Liver (tissue), 3 donors: ENCODE data around the gene IDH3B.

ENCODE experiments used
- SP1 ChIP-seq: IDR thresholded peaks from 2 replicates; pipeline ENCODE4 v1.6.1; 2018; ENCODE audit warnings: antibody characterized with exemption, mild to moderate bottlenecking
- TF ChIP-seq, protein P1 (sequence below): IDR thresholded peaks from 2 replicates; pipeline ENCODE4 v1.6.1; 2016; ENCODE audit warnings: antibody characterized with exemption
- TF ChIP-seq, protein P2 (sequence below): fragments of 150-350 bp; IDR thresholded peaks from 2 replicates; pipeline ENCODE4 v1.5.1; 2017; ENCODE audit warnings: improper control_type of control experiment, low read depth, low read length; ENCODE audit not compliant: missing input control
- donor health status: healthy.
- donor health status: healthy.

DNA sequence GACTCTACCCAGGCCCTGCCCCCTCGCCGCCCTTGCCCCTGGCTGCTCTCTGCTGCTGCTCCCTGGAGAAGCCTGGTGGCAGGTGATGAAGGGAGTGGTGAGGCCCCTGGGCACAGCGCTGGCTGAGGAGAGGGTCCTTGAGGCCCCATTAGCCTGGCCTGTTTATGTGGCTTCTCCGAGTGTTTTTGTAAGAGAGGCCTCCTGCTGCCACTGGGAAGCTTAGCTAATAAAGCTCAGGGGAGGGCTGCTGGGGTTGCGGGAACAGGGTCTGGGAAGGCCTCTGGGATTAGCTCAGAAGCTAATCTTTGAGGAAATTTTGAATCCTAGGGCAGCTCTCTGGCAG lies 44.0 kb upstream of the IDH3B start:
- TF ChIP-seq, protein P1, sequence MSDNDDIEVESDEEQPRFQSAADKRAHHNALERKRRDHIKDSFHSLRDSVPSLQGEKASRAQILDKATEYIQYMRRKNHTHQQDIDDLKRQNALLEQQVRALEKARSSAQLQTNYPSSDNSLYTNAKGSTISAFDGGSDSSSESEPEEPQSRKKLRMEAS = no peak
- no peak for TF ChIP-seq SP1
- TF ChIP-seq, protein P2, sequence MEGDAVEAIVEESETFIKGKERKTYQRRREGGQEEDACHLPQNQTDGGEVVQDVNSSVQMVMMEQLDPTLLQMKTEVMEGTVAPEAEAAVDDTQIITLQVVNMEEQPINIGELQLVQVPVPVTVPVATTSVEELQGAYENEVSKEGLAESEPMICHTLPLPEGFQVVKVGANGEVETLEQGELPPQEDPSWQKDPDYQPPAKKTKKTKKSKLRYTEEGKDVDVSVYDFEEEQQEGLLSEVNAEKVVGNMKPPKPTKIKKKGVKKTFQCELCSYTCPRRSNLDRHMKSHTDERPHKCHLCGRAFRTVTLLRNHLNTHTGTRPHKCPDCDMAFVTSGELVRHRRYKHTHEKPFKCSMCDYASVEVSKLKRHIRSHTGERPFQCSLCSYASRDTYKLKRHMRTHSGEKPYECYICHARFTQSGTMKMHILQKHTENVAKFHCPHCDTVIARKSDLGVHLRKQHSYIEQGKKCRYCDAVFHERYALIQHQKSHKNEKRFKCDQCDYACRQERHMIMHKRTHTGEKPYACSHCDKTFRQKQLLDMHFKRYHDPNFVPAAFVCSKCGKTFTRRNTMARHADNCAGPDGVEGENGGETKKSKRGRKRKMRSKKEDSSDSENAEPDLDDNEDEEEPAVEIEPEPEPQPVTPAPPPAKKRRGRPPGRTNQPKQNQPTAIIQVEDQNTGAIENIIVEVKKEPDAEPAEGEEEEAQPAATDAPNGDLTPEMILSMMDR = no peak
